ENCODE data around the gene VPS4A.

Gene VPS4A

DNA sequence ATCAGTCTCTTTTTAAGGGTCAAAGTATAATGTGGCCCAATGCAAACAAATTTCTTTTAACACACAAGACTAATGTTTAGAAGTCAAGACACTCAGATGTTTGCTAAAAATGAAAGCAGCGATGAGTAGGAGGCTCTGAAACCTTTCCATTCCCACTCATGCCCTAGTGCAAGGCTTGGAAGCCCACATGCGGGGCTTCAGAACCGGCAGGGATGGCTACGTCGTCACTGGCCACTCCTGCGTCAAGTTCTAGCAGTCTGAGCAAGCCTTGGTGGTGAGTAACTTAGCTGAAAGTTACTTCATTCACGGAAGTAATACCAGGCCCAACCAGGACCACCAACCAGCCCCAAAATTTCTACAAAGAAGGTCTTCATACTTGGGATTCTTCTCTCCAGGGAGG is 55.3 kb downstream of the VPS4A start:
- no peak for DNase-seq (ENCODE audit: low read depth)

GRCh38 chr16:69367980-69368379 is 56.8 kb downstream of the VPS4A start:
- DNase-seq (ENCODE audit: low read depth): no peak

- DNase-seq (ENCODE audit: low read depth): no peak
These were observed 57.7 kb downstream of the VPS4A start for GRCh38 chr16:69368866-69369265.

GRCh38 chr16:69371564-69371963 is 60.4 kb downstream of the VPS4A start:
- DNase-seq (ENCODE audit: low read depth): no peak

DNA sequence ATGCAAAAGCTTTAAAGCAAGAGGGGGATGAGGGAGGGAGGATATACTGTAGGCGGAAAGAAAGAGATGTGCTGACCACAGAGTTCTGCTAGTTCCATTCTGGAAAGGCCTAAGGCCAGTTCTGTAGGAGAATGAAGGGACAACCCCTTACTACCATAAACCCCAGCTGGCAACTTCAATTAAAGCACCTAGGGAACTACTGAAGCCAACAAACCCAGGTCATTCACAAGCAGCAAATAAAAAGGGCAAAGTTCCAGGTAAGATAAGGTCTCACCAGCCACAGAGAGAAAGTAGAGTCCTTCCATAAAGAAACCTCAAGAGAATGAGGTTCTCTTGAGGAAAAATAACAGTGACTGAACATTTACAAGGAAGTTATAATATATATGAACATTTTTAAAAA is 61.9 kb downstream of the VPS4A start:
- DNase-seq (ENCODE audit: low read depth): no peak

All from stromal cell of bone marrow (primary cell).